Keratinocyte (primary cell): ENCODE results near the gene IGSF23.

ENCODE experiments used
- CTCF ChIP-seq, 3 experiments: IDR thresholded peaks in 1 of 3; conservative IDR thresholded peaks in 1 of 3; optimal IDR thresholded peaks in 1 of 3; 2 replicates in 2 of 3; 3 replicates in 1 of 3; pipeline versions ENCODE3 to v1.5.1; 2011; ENCODE audit warnings: low read length in 3 of 3, mild to moderate bottlenecking in 3 of 3, moderate library complexity in 2 of 3, control low read depth in 1 of 3, inconsistent platforms in 1 of 3; ENCODE audit not compliant: insufficient read depth in 2 of 3; ENCODE audit errors: extremely low read depth in 1 of 3
- EZH2 ChIP-seq: IDR thresholded peaks from one replicate; pipeline ENCODE4 v1.6.1; 2012; ENCODE audit warnings: inconsistent platforms, mild to moderate bottlenecking, low read length, moderate library complexity

GRCh38 chr19:44671400-44671799, 58.0 kb downstream of the IGSF23 start, which contains the start of gene CEACAM19:
- TF ChIP-seq CTCF (optimal IDR thresholded peaks at IDR 0.05 in 1 of 3, IDR thresholded peaks at IDR 0.05 in 1 of 3, conservative IDR thresholded peaks at IDR 0.05 in 1 of 3; ENCODE audit: extremely low read depth in 1 of 3, insufficient read depth in 2 of 3, low read length in 3 of 3) = no peak
- no peak for TF ChIP-seq EZH2
